Anterior cingulate cortex (tissue), 58 donors: ENCODE results near the gene TACC3.

Experiments used
- DNase-seq, 58 donors: peaks; one replicate each; lab custom pipeline; 2025; lab: John Stamatoyannopoulos, UW

Gene TACC3

GRCh38 chr4:1756893-1757779 lies 35.8 kb downstream of the TACC3 start:
- DNase-seq = no peak

GRCh38 chr4:1757836-1758235 lies 36.5 kb downstream of the TACC3 start:
- no peak for DNase-seq

GRCh38 chr4:1758306-1759121 lies 37.2 kb downstream of the TACC3 start:
- DNase-seq = no peak

- no peak for DNase-seq
Observed at GRCh38 chr4:1759170-1759817, 38.0 kb downstream of the TACC3 start.

GRCh38 chr4:1759818-1760223 lies 38.5 kb downstream of the TACC3 start:
- no peak for DNase-seq

- DNase-seq = peak in 1 of 58 donors; percentile 47
Observed at GRCh38 chr4:1760521-1761071, 39.3 kb downstream of the TACC3 start.

GRCh38 chr4:1761130-1761689 lies 39.9 kb downstream of the TACC3 start:
- no peak for DNase-seq

- DNase-seq = no peak
Observed at GRCh38 chr4:1762264-1763010, 41.1 kb downstream of the TACC3 start.

GRCh38 chr4:1763070-1763549 lies 41.8 kb downstream of the TACC3 start:
- DNase-seq = peak in 1 of 58 donors; percentile 59

GRCh38 chr4:1763550-1764080 lies 42.3 kb downstream of the TACC3 start:
- peak in 40 of 58 donors; percentile 14 to 72 (median 44) for DNase-seq

- DNase-seq = no peak
Observed at GRCh38 chr4:1764670-1765069, 43.3 kb downstream of the TACC3 start.

- DNase-seq = no peak
Observed at GRCh38 chr4:1765409-1766072, 44.2 kb downstream of the TACC3 start.

GRCh38 chr4:1766106-1767060 lies 45.1 kb downstream of the TACC3 start:
- DNase-seq = peak in 4 of 58 donors; percentile 12 to 43 (median 34)

- peak in 28 of 58 donors; percentile 10 to 72 (median 42) for DNase-seq
Observed at GRCh38 chr4:1767061-1767769, 45.9 kb downstream of the TACC3 start.

GRCh38 chr4:1767770-1768366 lies 46.5 kb downstream of the TACC3 start:
- DNase-seq = no peak

GRCh38 chr4:1768367-1769034 lies 47.2 kb downstream of the TACC3 start:
- no peak for DNase-seq
